BE2C (cell line): ENCODE measurements around the gene EIF5B.

ENCODE experiments used
- DNase-seq: peaks from one replicate; pipeline ENCODE4 v3.0.0-alpha.2; 2020
- H3K27me3 ChIP-seq: fragments of 250-450 bp; sonication (Bioruptor Pico); 2 replicates; pipeline ENCODE4 v1.5.1; 2020; ENCODE audit warnings: mild to moderate bottlenecking
- H3K36me3 ChIP-seq: fragments of 250-450 bp; sonication (Bioruptor Pico); 2 replicates; pipeline ENCODE4 v1.5.1; 2020; ENCODE audit warnings: mild to moderate bottlenecking
- H3K4me1 ChIP-seq: fragments of 250-450 bp; sonication (Bioruptor Pico); 2 replicates; pipeline ENCODE4 v1.5.1; 2020
- H3K4me3 ChIP-seq: 2 replicates; pipeline ENCODE4 v1.5.1; 2011; ENCODE audit warnings: low read depth, low read length
- H3K9me3 ChIP-seq: fragments of 250-450 bp; sonication (Bioruptor Pico); 2 replicates; pipeline ENCODE4 v1.5.1; 2020
- TF ChIP-seq, protein P1 (sequence below): IDR thresholded peaks from 2 replicates; pipeline ENCODE4 v1.5.1; 2012; ENCODE audit warnings: mild to moderate bottlenecking, low read depth, low read length

Gene EIF5B

DNA sequence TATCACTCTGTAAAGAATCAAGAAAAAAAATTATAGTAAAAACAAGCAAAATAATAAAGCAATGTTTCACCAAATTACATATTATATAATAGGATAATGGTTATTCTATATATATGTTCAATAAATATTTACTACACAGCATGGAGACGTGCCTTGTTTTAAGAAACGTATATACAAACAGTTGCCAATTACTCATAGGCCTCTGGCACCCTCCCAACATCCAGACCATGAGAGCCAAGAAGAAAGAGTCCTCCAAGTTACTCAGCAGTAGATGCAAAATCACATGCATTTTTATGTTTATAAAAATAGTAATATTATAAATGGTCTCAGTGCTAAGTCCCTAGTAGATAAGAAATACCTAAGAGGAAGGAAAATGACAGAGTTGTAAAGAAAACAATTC lies 87.8 kb downstream of the EIF5B start:
- no peaks in the 10 kb centered on the region for H3K27me3 ChIP-seq
- H3K9me3 ChIP-seq, result no peaks in the 10 kb centered on the region
- no peak overlapping the region for H3K4me3 ChIP-seq
- peaks cover 10% of the 10 kb centered on the region for H3K36me3 ChIP-seq
- no peak for DNase-seq
- H3K4me1 ChIP-seq, result no peaks in the 10 kb centered on the region
- TF ChIP-seq, protein P1, sequence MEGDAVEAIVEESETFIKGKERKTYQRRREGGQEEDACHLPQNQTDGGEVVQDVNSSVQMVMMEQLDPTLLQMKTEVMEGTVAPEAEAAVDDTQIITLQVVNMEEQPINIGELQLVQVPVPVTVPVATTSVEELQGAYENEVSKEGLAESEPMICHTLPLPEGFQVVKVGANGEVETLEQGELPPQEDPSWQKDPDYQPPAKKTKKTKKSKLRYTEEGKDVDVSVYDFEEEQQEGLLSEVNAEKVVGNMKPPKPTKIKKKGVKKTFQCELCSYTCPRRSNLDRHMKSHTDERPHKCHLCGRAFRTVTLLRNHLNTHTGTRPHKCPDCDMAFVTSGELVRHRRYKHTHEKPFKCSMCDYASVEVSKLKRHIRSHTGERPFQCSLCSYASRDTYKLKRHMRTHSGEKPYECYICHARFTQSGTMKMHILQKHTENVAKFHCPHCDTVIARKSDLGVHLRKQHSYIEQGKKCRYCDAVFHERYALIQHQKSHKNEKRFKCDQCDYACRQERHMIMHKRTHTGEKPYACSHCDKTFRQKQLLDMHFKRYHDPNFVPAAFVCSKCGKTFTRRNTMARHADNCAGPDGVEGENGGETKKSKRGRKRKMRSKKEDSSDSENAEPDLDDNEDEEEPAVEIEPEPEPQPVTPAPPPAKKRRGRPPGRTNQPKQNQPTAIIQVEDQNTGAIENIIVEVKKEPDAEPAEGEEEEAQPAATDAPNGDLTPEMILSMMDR, result no peak

DNA sequence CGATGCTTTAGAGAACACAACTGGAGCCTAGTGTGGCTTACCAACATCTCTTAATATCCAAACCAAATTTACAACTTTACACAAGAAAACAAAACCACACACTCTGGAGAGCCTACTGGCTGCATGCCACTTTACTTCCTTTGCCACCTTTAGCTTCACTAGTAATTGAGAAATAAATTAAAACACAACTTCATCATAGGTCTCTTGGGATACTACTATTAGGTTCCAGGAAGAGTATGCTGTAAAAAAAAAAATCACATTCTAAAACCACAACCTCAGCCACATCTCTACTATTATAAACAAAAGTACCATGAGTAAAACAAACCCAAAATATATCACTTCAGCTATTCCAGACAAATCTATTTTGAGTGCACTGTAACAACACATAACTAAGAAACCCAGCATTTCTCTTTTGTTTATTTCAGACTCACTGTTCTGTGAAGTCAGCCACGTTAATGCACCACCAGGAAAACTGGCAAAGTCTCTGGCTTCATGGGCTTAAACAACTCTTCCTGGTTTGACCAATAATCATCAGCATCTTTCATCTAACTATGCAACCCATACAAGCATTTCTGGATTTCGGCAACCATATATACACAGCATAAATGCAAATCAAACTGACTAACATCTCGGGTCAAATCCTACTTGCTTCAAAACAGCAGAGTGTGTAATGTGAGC lies 93.6 kb downstream of the EIF5B start:
- no peak overlapping the region for H3K4me3 ChIP-seq
- H3K27me3 ChIP-seq, result no peaks in the 10 kb centered on the region
- no peaks in the 10 kb centered on the region for H3K9me3 ChIP-seq
- peaks cover 3% of the 10 kb centered on the region; the same call in 1 of the 2 replicates for H3K36me3 ChIP-seq
- no peaks in the 10 kb centered on the region for H3K4me1 ChIP-seq
- TF ChIP-seq, protein P1, result no peak
- no peak for DNase-seq

- Histone ChIP-seq H3K36me3 (peaks cover 3% of the 10 kb centered on the region; the same call in 1 of the 2 replicates), H3K9me3 (no peaks in the 10 kb centered on the region), H3K4me1 (no peaks in the 10 kb centered on the region), H3K27me3 (no peaks in the 10 kb centered on the region), H3K4me3 (no peak overlapping the region)
- DNase-seq, result no peak
- TF ChIP-seq, protein P1, result no peak
Observed at GRCh38 chr2:99431587-99432275, 94.5 kb downstream of the EIF5B start.

- TF ChIP-seq, protein P1, result no peak
- H3K27me3 ChIP-seq, result no peaks in the 10 kb centered on the region
- H3K4me3 ChIP-seq, result no peak overlapping the region
- H3K36me3 ChIP-seq, result peaks cover 3% of the 10 kb centered on the region; the same call in 1 of the 2 replicates
- no peaks in the 10 kb centered on the region for H3K4me1 ChIP-seq
- no peak for DNase-seq
- no peaks in the 10 kb centered on the region for H3K9me3 ChIP-seq
Observed at GRCh38 chr2:99433340-99433739, 96.2 kb downstream of the EIF5B start.

DNA sequence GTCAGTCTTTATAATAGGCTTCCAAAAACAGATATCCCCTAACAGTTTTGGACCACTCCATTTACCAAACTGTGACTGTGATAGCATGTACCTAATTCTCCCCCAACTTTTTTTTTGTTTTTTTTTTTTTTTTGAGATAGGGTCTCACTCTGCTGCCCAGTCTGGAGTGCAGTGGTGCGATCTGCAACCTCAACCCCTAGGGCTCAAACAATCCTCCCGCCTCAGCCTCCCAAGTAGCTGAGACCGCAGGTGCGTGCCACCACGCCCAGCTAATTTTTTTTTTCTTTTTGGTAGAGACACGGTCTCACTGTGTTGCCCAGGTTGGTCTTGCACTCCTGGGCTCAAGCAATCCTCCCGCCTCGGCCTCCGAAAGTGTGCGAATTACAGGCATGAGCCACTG lies 99.7 kb downstream of the EIF5B start:
- TF ChIP-seq, protein P1, result no peak
- Histone ChIP-seq H3K27me3 (no peaks in the 10 kb centered on the region), H3K4me3 (no peak overlapping the region), H3K36me3 (no peaks in the 10 kb centered on the region; the same call in 1 of the 2 replicates), H3K4me1 (no peaks in the 10 kb centered on the region), H3K9me3 (no peaks in the 10 kb centered on the region)
- DNase-seq, result no peak

DNA sequence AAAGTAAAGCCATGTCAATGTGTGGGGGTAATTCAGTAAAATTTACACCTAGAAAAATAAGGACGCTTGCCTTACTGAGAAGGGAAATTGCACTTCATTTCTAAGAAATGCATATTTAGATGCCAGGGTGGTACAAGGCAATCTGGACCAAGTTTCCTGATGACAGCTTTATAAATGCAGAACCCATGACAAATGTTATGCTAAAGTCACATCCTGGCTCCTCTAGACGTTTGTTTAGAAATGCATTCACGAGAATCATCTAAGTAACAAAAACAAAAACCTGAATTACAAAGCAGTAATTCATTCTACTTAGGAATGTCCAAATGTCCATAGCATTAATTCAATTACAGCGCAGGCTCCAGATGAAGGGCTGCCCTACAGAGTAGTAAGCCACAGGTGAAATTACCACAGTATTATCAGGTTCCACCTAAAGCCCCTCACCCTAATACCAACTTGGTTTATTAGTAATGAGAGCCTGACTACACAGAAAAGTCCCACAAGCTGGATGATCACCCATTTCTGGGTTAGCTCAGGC lies 102.8 kb downstream of the EIF5B start:
- H3K4me1 ChIP-seq, result no peaks in the 10 kb centered on the region
- H3K9me3 ChIP-seq, result no peaks in the 10 kb centered on the region
- TF ChIP-seq, protein P1, result no peak
- no peaks in the 10 kb centered on the region for H3K36me3 ChIP-seq
- H3K27me3 ChIP-seq, result no peaks in the 10 kb centered on the region
- DNase-seq, result no peak
- no peak overlapping the region for H3K4me3 ChIP-seq
